Inflammatory macrophage treated with lipopolysaccharide for 4 hours (primary cell): Measurements from ENCODE around the gene PIK3C2B.
A peak's percentile ranks its signal among the peaks of the same experiment; 100 is the strongest.
"Not testable (repeated sequence)": the region's sequence is repeated elsewhere in the genome, so short reads cannot be mapped to it uniquely, and the experiment has no call there.

Experiments used
- DNase-seq: peaks from one replicate; pipeline ENCODE4 v3.0.0-alpha.2; 2020

The PIK3C2B gene

DNA sequence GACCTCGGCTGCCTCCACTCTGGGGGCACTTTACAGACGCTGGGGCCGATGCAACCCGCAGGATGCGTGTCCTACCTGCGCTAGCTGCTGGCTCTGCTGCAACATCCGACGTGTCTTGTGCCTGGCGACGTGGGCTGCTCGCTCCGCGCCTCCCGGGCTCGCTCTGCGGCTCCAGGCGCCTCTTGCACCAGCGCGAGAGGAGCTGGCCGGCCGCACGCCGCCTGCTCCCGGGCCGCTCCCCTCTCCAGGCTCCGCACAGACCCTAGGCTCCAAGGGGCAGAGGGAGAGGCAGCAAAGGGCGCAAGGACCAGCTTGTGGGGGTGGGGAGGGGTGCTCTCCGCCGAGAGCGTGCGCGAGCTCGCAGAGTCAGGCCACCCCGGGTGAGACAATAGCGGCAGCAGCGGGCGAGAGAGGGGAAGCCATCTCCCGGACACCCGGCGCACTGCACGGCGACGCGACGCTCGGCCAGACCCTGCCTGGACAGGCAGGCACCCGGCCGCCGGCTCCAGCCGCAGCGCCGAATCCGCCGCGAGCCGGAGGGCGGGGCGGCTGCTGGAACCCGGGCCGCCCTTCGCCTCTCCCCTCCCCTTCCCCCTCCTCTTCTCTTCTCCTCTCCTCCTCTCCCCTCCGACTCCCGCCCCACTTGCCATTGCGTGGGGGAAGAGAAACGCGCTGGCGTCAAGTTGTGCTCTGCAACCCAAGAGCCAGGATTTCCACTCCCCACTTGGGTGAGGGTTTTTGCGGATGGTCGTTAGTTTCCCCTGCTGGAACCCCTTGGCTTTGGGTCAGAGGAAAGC lies at the start of gene PIK3C2B:
PIK3C2B (minus strand) TSS at position 525 of the 797 bp plus-strand sequence. CDS start 25,003 bp downstream, outside the sequence.
- peak; percentile 79 for DNase-seq

DNA sequence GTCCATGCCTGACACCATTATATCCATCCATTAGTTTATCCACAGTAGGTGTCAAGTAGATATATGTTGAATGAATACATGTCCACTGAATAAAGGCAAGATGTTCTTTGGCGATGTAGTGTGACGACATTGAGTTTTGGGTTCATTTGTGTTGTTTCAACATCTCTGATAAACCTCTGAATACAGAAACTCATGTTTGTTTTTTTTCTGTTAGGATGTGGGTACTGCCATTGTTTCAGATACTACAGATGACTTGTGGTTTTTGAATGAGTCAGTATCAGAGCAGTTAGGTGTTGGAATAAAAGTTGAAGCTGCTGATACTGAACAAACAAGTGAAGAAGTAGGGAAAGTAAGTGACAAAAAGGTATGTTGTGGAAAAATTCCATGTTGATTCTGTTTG lies 49.7 kb upstream of the PIK3C2B start:
- no peak for DNase-seq

DNA sequence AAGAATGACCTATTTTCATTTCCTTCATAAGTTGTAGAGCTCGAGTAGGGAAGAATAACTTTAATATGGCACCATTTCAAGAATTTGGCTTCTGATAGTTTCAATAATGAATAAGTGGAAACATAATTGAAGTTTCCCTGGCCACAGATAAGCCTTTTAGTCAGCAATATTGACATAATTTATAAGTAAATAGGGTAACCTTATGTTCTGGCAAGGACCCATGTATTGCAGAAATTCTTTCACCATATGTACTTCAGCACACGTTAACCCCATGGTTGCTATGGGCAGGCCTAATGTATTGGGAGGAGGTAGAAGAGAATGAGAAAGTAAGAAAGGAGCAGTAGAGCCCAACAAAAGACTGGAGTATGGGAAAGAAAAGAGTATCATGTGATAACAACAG lies 47.0 kb upstream of the PIK3C2B start:
- no peak for DNase-seq

DNA sequence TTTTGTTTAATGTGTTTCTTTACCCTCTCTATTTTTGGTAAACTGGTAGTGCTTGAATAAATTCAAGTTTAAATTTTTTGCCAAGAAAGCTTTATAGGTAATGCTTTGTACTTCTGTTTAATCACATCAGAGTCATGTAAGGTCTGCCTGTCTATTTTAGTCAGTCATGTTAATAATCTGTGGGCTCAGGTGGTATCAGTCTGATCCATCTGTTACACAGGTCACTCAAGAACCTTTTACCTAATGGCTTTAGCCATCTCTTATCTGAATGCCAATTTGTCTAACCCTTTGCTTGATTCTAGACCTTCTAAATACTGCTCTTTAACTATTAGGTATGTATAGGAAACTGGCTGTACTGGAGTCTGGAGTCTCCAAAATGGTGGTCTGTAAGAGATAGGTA lies 38.2 kb upstream of the PIK3C2B start:
- no peak for DNase-seq

DNA sequence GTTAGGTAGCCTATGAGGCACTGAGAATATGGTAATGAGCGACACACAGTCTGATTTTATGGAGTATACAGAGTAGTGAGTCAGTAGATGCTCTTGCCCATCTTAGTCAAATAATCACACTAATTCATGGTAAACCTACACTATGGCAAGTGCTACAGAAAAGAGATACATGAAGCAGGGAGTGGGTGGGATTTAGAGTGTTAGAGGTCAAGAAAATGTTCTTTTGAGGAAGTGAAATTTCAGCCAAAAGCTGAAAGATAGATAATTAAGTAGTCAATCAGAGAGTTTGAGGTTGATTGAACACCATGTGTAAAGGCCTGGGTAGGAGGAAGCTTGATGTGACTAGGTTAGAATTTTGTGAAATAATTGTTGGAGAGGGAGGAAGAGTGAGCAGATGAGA lies 36.3 kb upstream of the PIK3C2B start:
- DNase-seq, result peak; percentile 60

DNA sequence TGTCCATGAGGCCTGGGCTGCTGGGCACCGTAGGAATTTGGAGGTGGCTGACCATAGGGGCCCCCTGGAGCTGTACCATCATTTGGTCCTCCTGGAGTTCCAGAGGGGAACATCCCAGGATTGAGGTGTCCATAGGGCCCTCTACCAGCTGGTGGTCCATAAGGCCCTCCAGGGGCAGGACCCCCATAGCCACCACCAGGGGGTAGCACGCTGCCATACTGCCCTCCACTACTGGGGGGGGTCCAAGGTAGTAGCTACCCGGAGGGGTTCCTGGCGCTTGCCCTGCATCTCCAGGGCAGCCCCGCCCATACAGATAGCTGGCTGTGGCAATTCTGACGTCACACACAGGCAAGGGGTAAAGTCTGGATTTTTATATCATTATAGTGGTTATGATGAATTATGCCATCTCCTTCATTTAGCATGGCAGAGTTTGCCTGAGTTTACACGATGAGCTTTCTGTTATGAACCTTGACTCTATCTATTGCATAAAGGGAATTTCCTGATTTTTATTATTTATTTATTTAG lies 34.8 kb upstream of the PIK3C2B start:
- DNase-seq, result no peak

DNA sequence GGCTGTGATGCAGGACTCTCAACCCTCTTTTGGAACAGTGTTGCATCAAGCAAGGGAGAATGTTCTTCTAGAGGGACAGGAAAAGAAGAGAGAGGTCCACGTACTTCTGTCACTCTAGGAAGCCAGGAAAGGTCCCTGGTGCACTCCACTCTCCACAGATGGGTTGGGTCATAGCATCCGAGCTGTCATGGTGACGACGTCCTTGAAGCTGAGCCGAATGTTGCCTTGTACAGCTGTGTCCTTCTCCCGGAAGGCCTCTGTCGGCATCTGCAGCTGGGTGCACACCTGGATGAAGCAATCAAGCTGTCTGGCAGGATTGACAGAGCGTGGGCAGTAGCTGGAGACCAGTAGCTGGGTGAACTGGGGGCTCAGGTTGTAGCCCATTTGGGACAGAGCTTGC lies 34.1 kb upstream of the PIK3C2B start:
- DNase-seq, result no peak

- DNase-seq, result no peak
Measured at GRCh38 chr1:204528241-204528640, 33.6 kb upstream of the PIK3C2B start.

GRCh38 chr1:204524986-204525385 lies 30.4 kb upstream of the PIK3C2B start:
- no peak for DNase-seq

- DNase-seq, result no peak
Measured at GRCh38 chr1:204523605-204524215, 29.1 kb upstream of the PIK3C2B start.

- DNase-seq, result not testable (repeated sequence)
Measured at GRCh38 chr1:204521941-204522521, 27.4 kb upstream of the PIK3C2B start.

DNA sequence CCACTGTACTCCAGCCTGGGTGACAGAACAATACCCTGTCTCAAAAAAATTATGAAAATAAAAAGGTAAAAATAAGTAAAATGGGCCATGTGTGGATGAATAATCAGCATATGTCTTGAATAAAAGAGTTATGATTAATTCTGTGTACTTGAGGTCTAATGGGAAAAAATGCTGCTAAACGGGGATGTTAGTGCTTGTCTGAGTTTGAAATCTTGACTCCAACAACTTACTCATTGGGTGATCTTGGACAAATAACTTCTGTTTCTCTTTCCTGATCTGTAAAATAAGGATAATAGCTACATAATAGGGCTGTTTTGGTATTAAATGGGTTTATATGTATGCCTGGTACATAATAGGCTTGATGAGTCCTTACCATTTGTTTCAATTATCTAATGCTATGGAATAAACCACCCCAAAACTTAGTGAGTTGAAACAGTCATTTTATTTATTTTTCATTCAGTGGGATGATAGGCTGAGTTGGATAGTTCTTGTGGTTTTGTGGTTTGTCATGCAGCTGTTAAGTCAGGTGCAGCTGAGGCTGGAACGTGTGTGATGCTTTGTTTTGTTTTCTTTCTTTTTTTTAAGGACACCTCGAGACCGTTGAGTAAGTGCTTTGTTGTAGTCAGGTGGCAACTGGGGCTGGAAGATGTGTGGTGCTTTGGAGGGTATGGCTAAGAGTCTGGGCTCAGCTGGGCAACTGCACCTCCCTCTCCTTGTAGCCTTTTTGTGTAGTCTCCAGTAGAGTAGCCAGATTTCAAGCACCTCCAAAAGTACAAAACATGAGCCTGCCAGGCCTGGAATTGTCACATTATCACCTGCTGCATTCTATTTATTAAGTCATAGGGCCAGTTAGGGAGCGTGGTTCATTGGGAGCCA lies 26.5 kb upstream of the PIK3C2B start:
- DNase-seq, result peak; percentile 40

DNA sequence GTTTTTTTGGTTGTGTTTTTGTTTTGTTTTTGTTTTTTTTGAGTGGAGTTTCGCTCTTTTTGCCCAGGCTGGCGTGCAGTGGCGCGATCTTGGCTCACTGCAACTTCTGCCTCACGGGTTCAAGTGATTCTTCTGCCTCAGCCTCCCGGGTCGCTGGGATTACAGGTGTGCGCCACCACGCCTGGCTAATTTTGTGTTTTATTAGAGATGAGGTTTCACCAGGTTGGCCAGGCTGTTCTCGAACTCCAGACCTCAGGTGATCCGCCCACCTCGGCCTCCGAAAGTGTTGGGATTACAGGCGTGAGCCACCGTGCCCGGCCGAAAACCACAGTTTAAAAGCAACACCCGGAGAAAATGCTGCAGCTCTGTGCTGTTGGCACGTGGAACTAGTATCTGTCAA lies 22.8 kb upstream of the PIK3C2B start:
- not testable (repeated sequence) for DNase-seq

GRCh38 chr1:204516180-204516879 lies 21.7 kb upstream of the PIK3C2B start, which contains the start of gene MDM4:
Gene MDM4, plus strand, starts transcription at chr1:204516406. Its CDS starts 9,113 bp downstream, at chr1:204525519.
- DNase-seq, result peak; percentile 99

GRCh38 chr1:204514828-204515227 lies 20.2 kb upstream of the PIK3C2B start:
- no peak for DNase-seq

GRCh38 chr1:204513117-204513716 lies 18.6 kb upstream of the PIK3C2B start:
- DNase-seq, result peak; percentile 95

DNA sequence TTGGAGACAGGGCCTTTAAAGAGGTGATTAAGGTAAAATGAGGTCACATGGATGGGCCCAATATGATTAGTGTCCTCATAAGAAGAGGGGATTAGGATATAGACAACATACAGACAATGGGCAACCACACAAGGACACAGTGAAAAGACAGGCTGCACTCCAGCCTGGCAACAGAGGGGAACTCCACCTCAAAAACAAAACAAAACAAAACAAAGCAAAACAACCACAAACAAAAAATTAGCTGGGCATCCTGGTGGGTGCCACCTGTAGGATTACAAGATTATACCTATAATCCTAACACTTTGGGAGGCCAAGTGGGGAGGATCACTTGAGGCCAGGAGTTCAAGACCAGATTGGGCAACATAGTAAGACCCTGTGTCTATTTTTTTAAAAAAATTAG lies 16.8 kb upstream of the PIK3C2B start:
- no peak for DNase-seq

DNA sequence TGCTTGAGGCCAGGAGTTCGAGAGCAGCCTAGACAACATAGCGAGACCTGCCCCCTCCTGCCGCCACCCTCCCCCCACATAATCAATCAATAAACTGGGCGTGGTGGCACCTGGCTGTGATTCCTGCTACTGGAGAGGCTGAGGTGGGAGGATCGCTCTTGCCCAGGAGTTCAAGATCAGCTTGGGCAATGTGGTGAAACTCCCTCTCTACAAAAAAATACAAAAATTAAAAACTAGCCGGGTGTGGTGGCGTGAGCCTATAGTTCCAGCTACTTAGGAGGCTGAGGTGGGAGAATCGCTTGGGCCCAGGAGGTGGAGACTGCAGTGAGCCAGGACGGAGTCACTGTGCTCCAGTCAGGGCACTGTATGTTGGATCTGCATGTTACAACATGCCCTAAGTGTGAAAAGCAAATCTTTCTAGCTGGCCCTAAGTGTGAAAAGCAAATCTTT lies 14.6 kb upstream of the PIK3C2B start:
- no peak for DNase-seq

DNA sequence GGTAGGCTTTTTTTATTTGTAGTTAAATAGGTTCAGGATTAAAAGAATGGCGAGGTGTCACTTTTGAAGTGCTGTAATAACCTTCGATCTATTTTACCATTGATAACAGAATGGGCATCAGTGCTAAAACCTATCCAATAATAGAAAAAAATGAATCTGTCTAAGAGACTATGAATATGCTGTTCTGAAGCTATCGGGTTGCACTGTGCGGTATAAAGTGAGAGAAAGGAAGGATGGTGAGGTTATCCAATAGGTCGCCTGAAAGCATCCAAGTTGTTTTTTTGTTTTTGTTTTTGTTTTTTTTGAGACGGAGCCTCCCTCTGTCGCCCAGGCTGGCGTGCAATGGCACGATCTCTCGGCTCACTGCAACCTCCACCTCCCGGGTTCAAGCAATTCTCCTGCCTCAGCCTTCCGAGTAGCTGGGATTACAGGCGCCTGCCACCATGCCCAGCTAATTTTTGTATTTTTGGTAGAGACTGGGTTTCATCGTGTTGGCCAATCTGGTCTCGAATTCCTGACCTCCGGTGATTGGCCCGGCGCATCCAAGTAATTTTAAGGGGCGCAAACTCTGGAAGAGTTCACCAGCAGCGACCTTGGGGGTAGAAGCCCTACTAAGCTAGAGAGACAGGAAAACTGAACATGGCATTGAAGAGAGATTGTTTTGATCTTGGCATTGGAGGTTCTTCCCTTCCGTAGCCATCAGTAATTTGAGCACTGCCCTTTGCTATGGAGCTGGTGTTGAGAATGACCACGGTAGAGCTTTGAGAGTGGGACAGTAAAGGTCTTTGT lies 12.9 kb upstream of the PIK3C2B start:
- peak; percentile 42 for DNase-seq

DNA sequence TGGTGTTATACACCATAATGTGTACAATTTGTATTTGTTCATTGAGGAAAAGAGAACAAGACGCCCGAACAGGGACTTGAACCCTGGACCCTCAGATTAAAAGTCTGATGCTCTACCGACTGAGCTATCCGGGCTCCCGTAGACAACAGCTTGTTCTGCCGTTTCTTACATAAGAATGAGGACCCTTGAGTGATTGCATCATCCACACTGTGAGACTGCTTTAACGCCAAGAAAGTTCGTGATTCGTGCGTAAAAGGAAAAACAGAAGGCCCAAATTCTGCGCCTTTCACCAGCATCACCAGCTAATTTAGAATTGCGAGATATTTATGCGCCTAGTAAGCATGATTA lies 12.3 kb upstream of the PIK3C2B start:
- peak; percentile 89 for DNase-seq
